Skeletal muscle cell (primary cell): ENCODE data around the gene CFAP251.
A peak's percentile ranks its signal among the peaks of the same experiment; 100 is the strongest.
"Not testable (repeated sequence)": the region's sequence is repeated elsewhere in the genome, so short reads cannot be mapped to it uniquely, and the experiment has no call there.

Experiments
- DNase-seq: peaks from one replicate; pipeline ENCODE4 v3.0.0-alpha.2; 2010; ENCODE audit warnings: low read depth
- H3K4me3 ChIP-seq: 2 replicates; pipeline ENCODE4 v1.5.1; 2011; ENCODE audit warnings: low read depth, mild to moderate bottlenecking, control low read depth, low read length, moderate library complexity

The CFAP251 gene, protein sequence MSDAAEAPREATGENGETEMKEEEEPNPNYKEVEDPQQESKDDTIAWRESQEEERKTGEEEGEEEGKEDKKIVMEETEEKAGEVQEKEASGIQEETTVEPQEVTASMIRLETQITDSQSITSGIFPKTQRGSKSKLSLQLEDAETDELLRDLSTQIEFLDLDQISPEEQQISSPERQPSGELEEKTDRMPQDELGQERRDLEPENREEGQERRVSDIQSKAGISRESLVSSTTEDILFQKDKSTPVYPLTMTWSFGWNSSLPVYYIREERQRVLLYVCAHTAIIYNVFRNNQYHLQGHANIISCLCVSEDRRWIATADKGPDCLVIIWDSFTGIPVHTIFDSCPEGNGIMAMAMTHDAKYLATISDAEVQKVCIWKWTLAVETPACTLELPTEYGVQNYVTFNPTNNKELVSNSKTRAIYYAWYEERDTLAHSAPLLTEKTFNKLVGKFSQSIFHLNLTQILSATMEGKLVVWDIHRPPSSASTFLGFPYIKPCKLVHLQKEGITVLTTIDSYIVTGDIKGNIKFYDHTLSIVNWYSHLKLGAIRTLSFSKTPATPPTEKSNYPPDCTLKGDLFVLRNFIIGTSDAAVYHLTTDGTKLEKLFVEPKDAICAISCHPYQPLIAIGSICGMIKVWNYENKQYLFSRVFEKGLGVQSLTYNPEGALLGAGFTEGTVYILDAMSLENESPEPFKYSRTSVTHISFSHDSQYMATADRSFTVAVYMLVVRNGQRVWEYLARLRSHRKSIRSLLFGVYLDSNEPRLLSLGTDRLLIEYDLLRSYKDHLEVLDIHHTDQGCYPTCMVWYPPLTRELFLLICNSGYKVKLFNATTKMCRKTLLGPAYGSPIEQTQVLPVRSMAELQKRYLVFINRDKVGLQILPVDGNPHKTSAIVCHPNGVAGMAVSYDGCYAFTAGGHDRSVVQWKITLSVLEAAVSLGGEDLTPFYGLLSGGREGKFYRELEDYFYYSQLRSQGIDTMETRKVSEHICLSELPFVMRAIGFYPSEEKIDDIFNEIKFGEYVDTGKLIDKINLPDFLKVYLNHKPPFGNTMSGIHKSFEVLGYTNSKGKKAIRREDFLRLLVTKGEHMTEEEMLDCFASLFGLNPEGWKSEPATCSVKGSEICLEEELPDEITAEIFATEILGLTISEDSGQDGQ

DNA sequence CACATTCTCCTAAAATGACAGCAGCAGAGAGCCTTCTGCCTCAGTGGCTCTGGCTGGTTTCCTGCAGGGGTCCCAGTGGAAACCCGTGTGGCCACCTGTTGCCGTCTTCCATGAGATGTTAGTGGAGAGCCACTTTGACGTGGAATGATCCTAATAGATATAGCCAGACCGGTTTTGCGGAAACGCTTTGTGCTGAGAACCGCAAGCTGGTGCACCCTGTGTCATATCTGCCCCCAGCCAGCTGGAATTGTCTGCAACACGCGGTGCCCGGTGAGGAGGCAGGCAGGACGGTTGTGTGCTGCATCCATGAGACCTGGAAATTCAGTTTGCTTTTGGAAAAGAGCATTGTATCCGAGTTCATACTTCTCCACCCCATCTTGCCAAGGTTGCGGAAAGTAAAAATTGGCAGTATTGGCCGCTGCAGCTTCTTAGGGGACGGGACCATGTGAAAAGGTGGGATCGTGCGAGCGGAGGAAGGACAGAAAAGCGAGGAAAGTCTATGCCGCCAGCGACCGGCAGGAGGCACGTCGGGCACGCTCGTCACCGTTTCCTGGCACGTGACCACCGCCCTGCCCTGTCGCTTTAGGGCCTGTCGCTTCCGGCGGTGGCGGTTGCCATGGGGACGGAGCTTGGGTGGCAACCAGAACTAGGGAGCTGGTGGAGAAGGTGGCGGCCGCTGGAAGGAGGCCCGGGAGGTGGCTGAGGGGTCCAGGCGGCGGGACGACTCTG is at the start of gene CFAP251:
TSS of gene CFAP251 (plus strand) at position 643 of the 729 bp plus-strand sequence. CDS start 2,714 bp downstream, outside the sequence.
- peak within 1 kb of the TSS; percentile 39 for H3K4me3 ChIP-seq

DNA sequence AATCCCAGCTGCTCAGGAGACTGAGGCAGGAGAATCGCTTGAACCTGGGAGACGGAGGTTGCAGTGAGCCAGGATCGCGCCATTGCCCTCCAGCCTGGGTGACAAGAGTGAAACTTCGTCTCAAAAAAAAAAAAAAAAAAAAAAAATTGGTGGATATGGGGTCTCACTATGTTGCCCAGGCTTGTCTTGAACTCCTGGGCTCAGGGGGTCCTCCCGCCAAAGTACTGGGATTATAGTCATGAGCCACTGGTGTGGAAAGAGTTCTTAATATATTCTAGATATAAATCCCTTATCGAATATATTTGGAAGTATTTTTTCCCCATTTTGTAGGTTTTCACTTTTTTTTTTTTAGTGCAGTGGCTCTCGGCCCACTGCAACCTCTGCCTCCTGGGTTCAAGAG is 49.2 kb upstream of the CFAP251 start:
- H3K4me3 ChIP-seq, DNase-seq: not testable (repeated sequence)

More for the DNA sequence above, at the start of gene CFAP251:
- DNase-seq = no peak

DNA sequence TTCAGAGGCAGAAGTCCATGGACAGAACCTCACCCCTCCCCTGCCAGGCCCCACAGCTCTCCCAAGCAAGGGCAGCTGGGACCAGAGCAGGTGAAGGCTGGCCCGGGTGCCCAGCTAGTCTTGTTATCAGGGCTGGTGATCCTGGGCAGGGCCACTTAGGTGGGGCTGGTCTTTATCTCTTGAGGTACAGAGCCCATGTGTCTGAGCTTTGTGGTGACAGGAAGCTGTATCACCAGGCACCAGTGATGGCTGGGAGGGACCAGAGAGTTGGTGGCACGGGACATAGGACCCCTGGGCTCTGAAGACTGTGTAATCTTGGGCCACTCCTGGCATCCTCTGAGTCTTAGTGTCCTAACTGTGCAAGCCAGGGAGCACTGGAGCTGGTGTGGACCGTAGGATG is 46.9 kb upstream of the CFAP251 start:
- no peak for DNase-seq
- H3K4me3 ChIP-seq = no peak overlapping the region

DNA sequence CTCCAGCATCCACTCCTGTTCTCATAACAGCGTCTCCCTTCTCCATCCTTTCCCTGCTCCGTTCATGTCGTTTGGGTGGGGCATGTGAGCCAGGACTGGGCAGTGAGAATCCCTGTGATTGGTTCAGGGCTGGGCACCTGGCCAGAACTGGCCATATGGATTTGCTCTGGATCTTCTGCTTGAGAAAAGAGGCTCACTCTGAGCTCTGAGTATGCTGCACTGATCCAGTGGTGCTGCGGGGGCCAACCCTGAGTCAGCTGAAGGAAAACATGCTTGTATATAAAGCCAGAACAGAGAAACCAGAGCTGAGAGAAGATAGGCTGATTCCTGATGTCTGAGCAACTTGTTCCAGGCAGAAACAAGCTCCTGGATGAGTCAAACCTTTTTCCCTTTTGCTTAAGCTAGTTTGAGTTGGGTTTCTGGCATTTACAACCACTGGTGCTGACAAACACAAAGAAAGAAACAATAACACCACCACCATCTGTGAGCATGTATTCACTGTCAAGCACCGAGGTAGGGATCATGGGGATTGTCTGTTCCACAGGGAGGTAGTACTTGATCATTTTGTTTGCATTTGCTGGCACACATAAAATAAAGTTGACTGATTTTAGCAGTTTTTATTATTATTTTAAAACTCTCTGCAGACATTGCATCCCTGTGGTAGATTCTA is 45.7 kb upstream of the CFAP251 start:
- H3K4me3 ChIP-seq = peak overlapping the region; percentile 9
- peak; percentile 88 for DNase-seq

DNA sequence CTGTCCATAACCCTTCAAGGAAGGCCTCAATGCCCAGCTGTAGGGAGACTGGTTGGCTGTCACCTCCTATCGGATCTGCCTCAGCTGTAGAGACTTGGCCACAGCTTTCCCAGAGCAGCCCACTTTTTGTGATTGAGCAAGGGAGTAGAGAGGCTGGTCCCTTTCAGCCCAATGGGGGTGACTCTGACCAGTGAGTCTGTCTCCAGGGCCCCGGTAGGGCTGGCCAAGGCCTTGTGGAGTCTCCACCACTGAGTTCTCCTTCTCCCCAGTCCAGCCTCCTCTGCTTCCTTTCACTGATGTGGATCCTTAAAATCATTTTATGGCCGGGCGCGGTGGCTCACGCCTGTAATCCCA is 45.2 kb upstream of the CFAP251 start:
- no peak overlapping the region for H3K4me3 ChIP-seq
- DNase-seq = no peak

DNA sequence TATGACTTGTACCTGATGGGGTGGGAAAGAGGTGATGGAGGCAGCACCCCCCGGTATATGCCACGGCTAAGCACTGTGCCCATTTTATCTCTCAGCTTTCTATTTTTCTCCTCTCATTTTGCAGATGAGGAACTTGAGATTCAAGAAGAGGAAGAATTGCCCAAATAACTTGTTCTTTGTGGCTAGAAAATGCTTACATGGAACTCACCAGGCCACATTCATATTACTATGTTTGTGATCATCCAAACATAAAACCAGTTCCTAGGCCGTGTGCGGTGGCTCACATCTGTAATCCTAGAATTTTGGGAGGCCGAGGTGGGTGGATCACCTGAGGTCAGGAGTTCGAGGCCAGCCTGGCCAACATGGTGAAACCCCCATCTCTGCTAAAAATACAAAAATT is 44.3 kb upstream of the CFAP251 start:
- no peak overlapping the region for H3K4me3 ChIP-seq
- DNase-seq = no peak

DNA sequence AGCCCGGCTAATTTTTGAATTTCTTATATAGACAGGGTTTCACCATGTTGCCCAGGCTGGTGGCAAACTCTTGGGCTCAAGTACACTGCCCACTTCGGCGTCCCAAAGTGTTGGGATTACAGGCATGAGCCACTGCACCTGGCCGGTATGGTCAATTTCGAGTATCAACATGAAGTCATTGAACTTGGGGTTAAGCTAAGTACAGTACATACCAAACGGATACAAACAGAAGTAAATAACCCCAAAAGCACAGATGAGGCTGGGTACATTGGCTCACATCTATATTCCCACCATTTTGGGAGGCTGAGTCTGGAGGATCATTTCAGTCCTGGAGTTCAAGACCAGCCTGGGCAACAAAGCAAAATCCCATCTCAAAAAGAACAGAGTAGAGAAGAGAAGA is 42.8 kb upstream of the CFAP251 start:
- H3K4me3 ChIP-seq = no peak overlapping the region
- no peak for DNase-seq

DNA sequence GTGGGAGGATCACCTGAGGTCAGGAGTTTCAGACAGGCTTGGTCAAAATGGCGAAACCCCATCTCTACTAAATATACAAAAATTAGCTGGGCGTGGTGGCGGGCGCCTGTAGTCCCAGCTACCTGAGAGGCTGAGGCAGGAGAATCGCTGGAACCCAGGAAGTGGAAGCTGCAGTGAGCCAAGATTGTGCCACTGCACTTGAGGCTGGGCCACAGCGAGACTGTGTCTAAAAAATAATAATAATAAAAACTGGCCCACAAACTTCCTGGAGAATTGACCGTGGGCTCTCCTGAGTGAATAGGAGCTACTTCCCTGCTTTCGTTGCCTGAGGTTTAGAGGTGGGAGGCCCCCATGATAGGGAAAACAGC is 42.3 kb upstream of the CFAP251 start:
- H3K4me3 ChIP-seq, DNase-seq: not testable (repeated sequence)

DNA sequence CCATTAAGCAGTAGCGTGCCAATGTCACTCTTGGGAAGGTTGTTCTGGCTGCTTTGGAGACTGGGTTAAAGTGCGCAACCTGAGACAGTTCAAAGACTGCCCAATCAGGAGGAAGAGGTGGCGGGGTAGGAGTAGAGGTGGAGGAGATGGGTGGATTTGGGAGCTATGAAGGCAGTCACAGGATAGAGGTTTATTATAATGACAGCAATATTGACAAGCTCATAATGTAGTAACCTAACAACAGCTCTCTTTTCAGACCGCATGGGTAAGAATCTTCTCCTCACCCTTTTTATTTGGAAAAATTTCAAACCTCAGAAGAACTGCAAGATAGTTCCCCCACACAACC is 35.1 kb upstream of the CFAP251 start:
- DNase-seq = no peak
- H3K4me3 ChIP-seq = no peak overlapping the region

DNA sequence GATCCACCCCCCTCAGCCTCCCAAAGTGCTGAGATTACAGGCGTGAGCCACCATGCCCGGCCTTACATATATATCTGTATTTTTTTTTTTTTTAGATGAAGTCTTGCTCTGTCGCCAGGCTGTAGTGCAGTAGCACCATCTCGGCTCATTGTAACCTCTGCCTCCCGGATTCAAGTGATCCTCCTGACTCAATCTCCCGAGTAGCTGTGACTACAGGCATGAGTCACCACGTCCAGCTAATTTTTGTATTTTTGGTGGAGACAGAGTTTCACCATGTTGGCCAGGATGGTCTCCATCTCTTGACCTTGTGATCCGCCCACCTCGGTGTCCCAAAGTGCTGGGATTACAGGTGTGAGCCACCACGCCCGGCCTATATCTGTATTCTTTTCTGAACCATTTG is 33.3 kb upstream of the CFAP251 start:
- not testable (repeated sequence) for DNase-seq, H3K4me3 ChIP-seq

DNA sequence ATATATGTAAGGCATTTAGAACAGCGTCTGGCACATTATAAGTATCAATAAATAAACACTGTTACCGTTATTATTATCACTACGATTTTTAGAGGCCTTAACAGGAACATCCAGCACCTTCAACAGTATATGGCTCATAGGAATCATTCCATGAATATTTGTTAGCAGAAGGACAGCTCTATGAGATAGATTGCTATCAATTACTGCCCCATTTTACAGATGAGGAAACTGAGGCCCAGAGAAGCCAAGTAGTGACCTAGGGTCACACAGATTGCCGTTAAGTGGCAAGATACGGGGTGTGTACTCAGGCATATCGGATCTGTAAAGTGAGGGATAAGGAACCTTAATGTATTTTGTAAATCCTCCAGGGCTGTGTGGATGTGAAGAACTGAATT is 30.3 kb upstream of the CFAP251 start:
- peak overlapping the region; percentile 76 for H3K4me3 ChIP-seq

DNA sequence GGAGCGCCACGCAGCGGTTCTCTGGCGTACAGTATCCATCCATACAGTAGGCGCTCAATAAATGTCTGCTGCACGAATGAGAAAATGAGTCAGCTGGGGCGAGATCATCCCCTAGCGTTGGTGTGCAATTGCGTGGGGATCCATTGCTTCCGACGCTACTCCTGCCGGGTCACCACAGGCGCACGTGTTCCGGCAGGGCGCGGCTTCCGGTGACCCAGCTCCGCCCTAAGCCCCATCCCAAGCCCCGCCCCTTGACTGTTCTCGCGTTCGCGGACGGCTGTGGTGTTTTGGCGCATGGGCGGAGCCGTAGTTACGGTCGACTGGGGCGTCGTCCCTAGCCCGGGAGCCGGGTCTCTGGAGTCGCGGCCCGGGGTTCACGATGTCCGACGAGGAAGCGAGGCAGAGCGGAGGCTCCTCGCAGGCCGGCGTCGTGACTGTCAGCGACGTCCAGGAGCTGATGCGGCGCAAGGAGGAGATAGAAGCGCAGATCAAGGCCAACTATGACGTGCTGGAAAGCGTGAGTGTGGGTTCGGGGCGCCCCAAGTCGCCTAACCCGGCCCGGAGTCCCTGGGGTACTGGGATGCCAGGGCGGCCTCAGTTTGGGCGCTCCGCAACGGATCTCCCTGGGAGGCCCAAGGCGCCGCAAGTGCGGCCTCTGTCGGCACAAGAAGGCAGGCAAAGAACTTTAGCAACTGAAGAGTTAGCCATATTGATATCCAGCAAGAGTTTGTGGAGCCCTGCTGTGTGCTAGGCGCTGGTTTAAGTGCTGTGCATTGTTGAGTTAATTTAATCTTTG is 29.7 kb upstream of the CFAP251 start, which contains the start of gene PSMD9:
TSS of gene PSMD9 (plus strand) at position 313 of the 796 bp plus-strand sequence. CDS start at position 380, 67 bp downstream.
- peak within 1 kb of the TSS; percentile 76 for H3K4me3 ChIP-seq
- peak; percentile 95 for DNase-seq

More for the DNA sequence above, 30.3 kb upstream of the CFAP251 start:
- no peak for DNase-seq

DNA sequence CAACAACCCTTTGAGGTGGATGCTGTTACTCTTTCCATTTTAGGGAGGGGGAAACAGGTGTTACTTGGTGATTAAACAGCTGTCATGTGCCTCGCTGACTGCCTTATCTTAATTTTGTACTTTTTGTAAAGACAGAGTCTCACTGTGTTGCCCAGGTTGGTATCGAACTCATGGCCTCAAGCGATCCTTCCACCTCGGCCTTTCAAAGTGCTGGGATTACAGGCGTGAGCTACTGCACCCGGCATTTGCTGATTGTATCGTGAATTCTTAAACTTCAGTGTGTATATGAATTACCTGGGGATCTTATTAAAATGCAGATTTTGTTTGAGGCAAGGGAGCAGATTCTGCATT is 29.1 kb upstream of the CFAP251 start:
- H3K4me3 ChIP-seq = peak overlapping the region; percentile 76

DNA sequence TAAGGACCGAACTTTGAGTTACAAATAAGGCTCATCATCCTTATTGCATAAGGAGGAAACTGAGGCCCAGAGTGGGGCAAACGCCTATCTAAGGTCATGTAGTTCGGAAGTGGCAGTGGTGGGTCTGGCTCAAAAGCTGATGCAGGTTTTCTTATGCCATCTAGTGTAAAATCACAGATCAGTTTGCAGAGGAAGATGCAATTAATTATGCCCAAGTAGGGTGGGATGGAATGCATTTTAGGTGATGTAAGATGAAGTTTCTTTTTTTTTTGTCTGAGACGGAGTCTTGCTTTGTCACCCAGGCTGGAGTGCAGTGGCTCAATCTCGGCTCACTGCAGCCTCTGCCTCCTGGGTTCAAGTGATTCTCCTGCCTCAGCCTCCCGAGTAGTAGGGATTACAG is 28.7 kb upstream of the CFAP251 start:
- H3K4me3 ChIP-seq = peak overlapping the region; percentile 76
- DNase-seq = not testable (repeated sequence)

More for the DNA sequence above, 29.1 kb upstream of the CFAP251 start:
- DNase-seq = no peak

DNA sequence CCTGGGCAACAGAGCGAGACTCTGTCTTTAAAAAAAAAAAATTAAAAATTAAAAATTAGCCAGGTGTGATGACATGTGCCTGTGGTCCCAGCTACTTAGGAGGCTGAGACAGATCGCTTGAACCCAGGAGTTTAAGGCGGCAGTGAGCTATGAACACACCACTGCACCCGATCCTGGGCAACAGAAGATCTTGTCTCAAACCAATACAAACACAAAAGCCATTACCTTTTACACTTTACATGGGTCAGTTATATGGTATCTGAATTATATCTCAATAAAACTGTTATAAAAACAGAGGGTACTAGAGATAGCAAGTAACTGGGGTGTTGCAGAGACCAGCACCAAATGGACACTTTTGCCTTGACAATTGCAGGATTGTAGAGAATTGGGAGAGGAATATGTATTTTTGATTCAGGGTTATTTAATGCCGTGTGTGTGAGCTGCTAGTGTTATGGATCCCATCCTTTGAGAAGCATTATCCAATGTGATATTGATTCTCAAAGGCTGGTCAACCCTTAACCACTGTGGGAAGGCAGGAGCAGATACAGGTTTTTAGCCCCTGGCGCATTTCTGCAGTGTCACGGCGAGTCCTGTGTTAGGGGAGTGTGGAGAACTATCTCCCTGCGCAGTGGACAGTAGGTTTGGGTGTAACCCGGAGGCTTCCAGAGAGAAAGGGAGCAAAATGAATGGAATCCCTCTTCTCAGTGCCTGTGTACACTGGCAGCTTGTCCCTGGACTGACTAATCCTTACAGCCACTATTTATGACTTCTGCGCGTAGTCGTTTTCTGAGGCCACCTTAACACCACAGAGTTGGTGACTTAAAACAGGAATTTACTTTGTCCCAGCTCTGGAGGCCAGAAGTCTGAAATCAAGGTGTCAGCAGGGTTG is 25.5 kb upstream of the CFAP251 start:
- no peak for DNase-seq
- H3K4me3 ChIP-seq = no peak overlapping the region

DNA sequence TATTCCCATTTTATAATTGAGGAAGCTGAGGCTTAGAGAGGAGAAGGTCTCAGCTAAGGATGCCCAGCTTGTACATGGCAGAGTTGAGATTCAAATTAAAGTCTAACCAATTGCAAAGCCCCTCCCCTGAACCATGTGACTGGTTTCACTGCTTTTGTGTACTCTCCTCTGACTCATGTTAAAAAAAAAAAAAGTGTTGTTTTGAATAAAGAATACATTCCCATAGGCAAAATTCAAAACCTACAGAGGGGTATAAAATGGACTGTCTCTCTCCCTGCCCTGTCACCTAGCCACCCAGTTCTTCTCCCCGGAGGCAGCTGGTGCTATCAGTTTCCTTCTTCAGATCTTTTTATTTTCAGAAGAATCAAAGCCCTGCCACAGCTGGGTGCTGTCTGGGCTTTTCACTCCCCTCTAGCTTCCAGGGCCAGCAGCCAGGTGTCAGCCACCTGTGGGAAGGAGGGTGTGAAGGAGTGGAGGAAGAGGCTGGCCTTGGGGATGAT is 24.4 kb upstream of the CFAP251 start:
- no peak overlapping the region for H3K4me3 ChIP-seq
- peak; percentile 41 for DNase-seq

DNA sequence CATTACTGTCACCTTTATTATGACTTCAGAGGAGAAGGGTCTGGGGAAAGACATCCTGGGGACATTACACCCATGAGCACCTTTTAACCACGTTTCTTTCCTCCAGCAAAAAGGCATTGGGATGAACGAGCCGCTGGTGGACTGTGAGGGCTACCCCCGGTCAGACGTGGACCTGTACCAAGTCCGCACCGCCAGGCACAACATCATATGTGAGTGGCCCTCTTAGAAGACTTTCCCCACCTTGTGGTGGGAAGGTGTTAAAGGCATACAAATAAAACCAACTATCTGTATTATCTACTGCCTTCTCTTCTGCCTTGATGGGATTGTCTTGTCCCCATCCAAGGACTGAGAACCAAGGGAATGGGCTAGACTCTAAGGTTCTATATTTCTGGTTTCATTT is 23.8 kb upstream of the CFAP251 start:
- H3K4me3 ChIP-seq = no peak overlapping the region
- peak; percentile 6 for DNase-seq
